GM18867 (cell line): ENCODE data around the gene KRT13.

ENCODE experiments used
- ATAC-seq: cut with Tn5 transposase; IDR thresholded peaks from one replicate; pipeline ENCODE4 v1.9.1; 2021; ENCODE audit warnings: mild to moderate bottlenecking, moderate library complexity; ENCODE audit not compliant: unreplicated experiment

The KRT13 gene

GRCh38 chr17:41520821-41521521 lies 15.6 kb upstream of the KRT13 start:
- no peak for ATAC-seq

DNA sequence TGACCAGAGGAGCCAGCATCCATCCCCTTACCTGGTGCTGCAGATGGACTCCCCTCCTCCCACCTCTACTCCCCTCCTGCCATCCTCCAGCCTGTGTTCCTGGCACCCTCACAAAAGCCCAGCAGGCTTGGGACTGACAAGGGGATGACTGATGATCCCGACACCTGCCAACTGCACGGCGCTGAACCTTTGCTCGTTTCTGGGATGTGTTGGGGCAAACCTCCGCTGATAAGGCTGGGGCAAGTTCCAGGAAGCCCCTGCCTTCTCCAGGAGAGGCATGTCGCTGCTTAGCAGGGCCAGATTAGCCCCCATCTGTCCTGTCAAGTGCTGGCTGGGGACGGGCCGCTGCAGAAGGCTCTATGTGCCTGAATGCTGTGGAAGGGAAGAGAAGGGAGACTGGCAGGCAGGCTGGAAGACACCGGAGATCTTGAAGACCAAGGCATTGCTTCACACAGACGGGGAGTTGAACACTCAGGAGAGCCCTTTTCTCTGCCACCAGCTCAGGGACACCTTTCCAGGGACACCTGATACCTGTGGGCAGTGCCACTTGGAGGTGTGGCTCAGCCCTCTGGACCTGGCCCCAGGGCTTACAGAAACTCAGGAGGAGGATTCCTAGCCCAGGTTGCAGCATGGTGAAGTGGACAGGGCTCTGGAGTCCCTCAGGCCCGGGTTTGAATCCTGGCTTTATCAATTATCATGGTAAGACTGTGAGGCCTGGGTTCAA lies 14.3 kb upstream of the KRT13 start:
- no peak for ATAC-seq

- ATAC-seq = no peak
These were observed 13.5 kb upstream of the KRT13 start, which contains the start of gene KRT15 for GRCh38 chr17:41518789-41519449. KRT15 (minus strand) TSS chr17:41518890; CDS start chr17:41518827, 63 bp downstream.

- ATAC-seq = no peak
These were observed 12.6 kb upstream of the KRT13 start for GRCh38 chr17:41518031-41518430.

DNA sequence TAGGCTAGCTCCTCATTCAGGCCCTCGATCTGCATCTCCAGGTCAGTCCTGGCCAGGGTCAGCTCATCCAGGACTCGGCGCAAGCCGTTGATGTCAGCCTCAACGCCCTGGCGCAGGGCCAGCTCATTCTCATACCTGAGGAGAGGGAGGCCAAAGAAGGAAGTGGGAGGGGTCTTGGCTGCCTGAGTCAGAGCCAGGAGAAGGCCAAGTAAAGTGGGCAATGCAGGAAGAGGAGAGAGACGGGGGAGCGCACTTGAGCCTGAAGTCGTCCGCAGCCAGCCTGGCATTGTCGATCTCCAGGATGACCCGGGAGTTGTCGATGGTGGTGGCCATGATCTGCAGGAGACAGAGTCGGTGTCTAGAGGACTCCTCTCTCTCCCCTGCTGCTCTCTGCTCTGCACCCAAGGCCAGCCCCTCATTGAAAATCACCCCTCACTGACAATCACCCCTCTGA lies 11.4 kb upstream of the KRT13 start:
- no peak for ATAC-seq

DNA sequence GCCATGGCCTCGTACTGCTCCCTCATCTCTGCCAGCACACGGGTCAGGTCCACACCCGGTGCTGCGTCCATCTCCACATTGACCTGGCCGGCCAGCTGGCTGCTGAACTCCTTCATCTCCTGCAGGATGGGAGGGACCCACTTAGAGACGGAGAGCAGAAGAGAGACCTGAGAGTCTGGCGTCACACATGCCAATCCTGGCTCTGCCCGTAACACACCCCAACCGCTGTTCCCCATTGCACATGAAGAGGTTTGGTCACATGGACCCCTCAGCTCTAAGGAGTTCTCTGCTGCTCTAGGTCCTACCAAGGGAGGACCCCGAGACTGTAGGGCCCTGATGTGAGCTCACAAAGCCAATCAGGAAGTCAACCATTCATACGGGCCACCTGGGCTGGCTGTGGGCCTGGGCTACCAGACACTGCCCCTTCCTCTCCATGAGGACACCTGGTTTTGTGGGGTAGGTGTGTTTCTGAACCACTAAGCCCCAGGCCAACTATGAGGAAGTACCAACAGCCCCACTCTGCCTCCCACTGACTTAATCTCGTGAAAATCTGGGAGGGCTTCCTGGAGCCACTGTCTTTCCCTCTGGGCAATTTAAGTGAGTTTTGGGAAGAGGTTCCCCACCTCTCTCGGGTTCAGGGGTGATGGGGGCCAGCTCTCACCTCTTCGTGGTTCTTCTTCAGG lies 10.9 kb upstream of the KRT13 start:
- no peak for ATAC-seq

- ATAC-seq = no peak
These were observed 7.7 kb upstream of the KRT13 start for GRCh38 chr17:41513168-41513547.

DNA sequence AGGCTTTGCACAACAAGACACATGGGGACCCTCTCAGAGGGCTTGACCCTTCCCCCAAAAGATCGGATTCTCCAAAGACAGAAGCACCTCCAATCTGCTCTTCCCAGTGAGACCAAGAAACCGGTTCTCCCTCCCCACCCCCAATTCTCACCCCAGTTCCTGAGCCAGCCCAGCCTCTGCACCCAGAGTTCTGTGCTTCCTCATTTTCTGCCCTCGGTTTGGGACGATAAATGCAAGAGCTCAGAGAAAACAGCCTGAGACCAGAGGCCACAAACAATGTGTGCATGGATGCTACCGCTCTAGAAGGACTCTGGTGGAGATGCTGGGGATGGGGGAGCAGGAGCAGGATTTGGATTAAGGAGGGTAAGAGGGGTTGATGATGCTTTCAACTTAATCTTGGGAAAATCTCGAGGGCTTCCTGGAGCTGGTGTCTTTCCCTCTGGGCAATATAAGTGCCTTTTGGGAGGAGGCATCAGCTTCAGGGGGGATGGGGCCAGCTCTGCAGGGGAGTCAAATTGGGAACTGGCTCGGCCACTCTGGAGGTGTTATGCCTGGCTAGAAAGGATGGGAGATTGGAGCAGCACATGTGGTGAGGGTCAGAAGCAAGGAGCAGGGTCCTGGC lies 7.2 kb upstream of the KRT13 start:
- no peak for ATAC-seq

DNA sequence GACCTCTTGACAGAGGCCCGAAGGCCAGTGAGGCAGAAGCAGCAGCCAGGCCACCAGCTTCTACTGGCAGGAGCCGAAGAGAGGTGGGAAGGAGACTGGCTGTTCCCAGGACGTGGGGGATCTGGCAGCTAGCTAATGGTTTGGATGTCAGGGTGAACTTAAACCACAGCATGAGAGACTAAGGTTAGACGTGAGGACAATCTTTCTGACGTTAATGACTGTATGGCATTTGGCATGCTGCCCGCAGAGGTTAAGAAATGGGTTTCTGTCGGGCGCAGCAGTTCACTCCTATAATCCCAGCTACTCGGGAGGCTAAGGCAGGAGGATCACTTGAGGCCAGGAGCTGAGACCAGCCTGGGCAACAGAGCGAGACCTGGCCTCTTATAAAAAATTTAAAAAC lies 6.3 kb upstream of the KRT13 start:
- no peak for ATAC-seq

- ATAC-seq = no peak
These were observed 5.7 kb upstream of the KRT13 start for GRCh38 chr17:41511116-41511515.

GRCh38 chr17:41510251-41511065 lies 5.0 kb upstream of the KRT13 start:
- ATAC-seq = no peak

GRCh38 chr17:41507315-41507880 lies 2.0 kb upstream of the KRT13 start:
- ATAC-seq = no peak

DNA sequence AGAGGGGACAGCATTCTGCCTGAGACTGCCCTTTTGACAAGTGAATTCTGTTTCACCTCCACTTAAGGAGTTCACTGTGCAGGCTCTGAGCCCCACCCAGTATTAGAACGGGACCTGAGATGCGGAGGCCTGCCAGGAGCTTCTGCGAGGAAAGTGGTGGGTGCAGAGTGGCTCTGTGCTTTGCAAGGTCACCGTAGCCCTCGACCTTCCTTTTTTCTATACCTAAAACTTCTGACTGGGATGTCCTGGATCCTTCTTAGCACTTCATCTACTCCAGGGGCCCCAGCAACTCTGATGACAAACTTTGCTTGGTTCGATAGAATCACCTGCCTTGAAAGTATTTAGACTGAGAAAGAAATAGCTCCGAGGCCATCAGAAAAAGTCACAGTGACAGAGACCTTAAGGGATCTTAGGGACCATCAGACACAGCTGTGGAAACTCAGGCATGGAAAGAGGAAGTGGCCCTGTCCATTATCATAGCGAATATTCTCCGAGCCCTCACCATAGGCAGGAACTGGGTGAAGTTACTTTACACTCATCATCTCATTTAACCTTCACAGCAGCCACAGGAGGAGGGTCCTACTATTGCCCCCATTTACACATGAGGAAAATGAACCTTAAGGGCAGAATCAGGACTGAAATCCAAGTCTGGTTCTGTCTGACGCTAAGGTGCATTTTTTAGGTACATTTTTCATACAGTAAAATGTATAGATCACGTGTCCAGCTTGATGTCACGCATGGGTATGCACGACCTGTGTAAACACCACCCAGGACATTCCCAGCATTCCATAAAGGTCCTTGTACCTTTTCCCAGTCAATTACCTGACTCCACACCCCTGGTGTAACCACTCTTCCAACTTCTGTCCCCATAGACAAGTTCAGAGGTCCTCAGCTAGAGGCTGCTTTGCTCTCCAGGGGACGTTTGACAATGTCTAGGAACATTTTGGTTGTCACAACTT lies 676 bp upstream of the KRT13 start:
- ATAC-seq = no peak

GRCh38 chr17:41504246-41504977 lies 1.0 kb downstream of the KRT13 start:
- ATAC-seq = no peak

DNA sequence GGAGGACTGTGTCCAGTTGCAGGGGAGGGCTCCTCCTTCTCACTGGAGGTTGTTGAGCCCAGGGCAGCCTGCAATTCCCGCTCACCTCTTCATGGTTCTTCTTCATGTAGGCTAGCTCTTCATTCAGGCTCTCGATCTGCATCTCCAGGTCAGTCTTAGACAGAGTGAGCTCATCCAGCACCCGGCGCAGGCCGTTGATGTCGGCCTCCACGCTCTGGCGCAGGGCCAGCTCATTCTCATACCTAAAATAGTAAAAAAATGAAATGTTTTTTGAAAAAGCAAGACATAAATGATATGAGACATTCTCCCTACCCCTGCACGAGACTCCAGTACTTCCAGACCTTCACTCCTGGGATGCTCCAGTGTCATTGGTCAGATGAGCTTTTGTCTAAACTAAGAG lies 2.2 kb downstream of the KRT13 start:
- no peak for ATAC-seq

DNA sequence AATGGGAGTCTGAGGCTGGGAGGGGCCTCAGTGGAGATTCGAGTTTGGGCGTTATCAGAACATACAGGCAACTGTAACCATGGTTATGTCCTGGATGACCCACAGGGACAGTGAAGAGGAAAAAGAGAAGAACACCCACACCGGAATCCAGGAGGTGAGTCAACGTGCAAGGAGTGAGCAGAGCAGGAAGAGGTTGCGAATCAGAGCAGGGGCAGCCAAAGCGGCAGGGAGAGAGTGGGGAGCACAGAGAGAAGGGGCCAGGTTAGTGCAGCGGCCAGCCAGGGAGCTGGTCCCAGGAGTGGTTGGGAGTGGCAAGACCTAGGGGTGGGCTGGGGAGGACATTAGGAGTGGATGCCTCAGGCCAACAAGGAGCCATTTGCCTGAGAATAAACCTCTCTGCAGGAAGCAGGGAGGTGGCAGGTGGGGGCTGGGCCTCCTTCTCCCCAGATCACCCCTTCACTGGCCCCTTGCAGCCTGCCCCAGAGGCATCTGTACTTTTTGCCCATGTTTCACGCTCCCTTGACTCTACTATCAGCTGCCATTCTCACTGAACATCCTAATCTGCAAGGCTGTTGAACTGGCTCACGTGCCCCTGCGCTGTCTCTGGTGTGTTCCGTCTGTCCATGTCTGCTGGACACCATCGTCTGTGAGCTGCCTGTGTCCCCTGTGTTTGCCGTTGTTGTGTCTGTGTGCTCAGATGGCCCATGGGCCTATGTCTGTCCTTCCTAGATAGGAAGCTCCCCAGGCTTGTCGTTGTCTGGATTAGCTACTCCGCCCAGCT lies 5.1 kb downstream of the KRT13 start:
- ATAC-seq = no peak

DNA sequence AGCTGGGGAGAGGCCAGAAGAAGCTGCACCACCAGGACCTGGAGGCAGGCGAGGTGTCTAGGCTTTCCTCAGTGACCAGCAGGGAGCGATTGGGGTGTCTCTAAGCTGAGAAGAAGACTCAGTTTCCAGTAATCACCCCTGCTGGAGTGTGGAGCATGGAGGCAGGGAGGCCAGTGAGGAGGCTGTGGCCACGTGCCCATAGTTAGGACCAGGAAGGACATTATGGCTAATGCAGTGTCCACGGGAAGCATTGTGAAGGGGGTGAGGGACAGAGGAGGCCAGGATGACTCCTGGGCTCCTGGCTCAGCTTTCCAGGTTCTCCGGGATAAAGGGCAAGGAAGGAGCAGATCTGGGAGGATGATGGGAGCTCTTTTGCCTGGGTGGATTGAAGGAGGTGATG lies 5.7 kb downstream of the KRT13 start:
- ATAC-seq = no peak
